HG03442 (cell line): ENCODE measurements around the gene IP6K3.

Experiments
- ATAC-seq: cut with Tn5 transposase; IDR thresholded peaks from one replicate; pipeline ENCODE4 v1.9.1; 2021; ENCODE audit warnings: mild to moderate bottlenecking, moderate library complexity; ENCODE audit not compliant: unreplicated experiment

IP6K3 gene

DNA sequence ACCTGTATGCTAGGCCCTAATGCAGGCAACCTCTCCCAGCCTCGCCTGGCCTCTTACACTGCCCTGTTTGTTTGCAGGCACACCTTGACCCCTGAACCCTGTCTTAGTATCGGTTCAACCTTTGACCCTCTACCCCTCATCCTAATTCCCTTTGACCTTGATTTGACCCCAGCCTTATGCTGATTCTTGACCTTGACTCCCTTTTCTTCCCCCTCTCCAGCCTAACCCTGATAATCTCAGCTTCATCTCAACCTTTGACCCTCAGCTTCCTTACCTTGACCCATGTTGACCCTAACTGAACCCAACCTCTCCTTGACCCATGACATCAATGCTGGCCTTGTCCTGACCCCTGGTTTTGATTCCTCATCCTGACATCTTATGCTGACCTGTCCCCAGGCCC, 69.0 kb downstream of the IP6K3 start:
- ATAC-seq, result no peak

GRCh38 chr6:33677143-33677660, 69.5 kb downstream of the IP6K3 start:
- ATAC-seq, result no peak

GRCh38 chr6:33676416-33677142, 70.1 kb downstream of the IP6K3 start:
- no peak for ATAC-seq

GRCh38 chr6:33675968-33676367, 70.7 kb downstream of the IP6K3 start:
- no peak for ATAC-seq

DNA sequence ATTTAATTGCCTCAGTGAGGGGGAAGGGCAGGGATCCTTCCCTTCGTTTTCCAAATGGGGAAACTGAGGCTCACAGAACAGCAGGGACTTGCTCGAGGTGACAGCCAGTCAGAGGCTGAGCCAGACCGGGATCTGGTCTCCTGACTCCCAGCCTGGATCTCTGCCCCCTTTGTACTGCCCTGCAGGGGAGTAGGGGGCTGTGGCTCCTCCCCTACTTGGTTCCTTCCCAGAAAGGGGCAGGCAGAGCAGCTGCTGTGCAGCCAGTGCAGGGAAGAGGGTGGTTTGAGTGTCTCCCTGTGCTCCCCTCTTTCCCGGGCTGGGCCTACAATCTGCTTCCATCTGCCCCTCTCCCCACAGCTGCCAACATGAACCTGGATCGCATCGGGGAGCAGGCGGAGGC, 72.9 kb downstream of the IP6K3 start:
- no peak for ATAC-seq

- ATAC-seq, result no peak
Measured at GRCh38 chr6:33672808-33673207, 73.9 kb downstream of the IP6K3 start.

- ATAC-seq, result no peak
Measured at GRCh38 chr6:33671744-33672072, 75.0 kb downstream of the IP6K3 start.
